ENCODE data around the gene SPTBN1.

The SPTBN1 gene

DNA sequence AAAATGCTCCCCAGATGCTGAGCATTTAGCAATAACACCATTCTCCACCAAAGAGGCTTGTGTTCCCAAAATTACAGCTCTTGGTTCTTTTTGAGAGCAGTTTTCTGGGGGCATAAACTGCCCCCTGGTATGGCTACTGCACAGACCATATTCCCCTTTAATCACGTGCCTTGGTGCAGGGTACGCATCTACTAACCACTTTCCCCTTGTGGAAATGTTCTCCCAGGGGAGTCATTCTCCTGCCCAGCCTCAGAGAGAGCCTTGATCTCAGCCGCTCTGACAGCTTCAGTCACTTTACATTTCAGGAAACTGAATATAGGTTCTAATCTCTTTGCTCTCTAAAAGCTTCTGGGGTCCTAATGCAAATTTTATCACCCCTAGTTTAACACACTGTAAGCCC lies 222.6 kb downstream of the SPTBN1 start:
- H3K4me3 ChIP-seq (ENCODE audit: low read depth, low read length) = no peak overlapping the region
- in situ Hi-C loops (cut with HindIII; ENCODE audit: low sequenced_read_pairs) = no loop called here
- no peak for DNase-seq (ENCODE audit: low read depth, low spot score)
- TF ChIP-seq, protein P1, sequence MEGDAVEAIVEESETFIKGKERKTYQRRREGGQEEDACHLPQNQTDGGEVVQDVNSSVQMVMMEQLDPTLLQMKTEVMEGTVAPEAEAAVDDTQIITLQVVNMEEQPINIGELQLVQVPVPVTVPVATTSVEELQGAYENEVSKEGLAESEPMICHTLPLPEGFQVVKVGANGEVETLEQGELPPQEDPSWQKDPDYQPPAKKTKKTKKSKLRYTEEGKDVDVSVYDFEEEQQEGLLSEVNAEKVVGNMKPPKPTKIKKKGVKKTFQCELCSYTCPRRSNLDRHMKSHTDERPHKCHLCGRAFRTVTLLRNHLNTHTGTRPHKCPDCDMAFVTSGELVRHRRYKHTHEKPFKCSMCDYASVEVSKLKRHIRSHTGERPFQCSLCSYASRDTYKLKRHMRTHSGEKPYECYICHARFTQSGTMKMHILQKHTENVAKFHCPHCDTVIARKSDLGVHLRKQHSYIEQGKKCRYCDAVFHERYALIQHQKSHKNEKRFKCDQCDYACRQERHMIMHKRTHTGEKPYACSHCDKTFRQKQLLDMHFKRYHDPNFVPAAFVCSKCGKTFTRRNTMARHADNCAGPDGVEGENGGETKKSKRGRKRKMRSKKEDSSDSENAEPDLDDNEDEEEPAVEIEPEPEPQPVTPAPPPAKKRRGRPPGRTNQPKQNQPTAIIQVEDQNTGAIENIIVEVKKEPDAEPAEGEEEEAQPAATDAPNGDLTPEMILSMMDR (IDR thresholded peaks at IDR 0.05; ENCODE audit: low read depth, low read length) = no peak

DNA sequence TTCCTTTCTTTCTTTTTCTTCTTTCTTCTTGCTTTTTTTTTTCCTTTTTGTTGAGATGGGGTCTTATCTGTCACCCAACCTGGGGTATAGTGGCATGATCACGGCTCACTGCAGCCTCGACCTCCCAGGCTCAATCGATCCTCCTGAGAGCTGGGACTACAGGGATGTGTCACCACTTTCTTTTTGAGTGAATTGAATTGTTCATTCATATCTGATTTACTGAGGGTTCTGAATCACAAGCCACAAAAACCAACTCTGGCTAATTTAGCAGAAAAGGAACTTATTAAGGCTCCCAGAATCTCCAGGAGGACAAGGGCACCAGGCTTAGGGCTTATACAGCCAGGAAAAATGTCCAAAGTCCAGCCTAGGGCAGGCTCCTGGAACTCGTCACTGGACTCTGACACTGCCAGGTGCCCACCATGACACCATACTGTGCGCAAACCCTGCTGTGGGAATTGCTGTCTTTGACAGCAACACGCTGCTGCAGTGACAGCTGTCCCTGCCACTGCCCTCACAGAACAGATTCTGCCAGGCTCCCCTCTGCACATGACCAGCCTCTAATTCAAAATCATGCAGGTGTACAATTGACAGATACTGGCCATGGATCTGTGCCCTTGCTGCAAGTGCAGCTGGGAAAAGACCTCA lies 224.4 kb downstream of the SPTBN1 start:
- peak; percentile 60 for DNase-seq (ENCODE audit: low read depth, low spot score)
- in situ Hi-C loops (cut with HindIII; ENCODE audit: low sequenced_read_pairs) = no loop called here
- H3K4me3 ChIP-seq (ENCODE audit: low read depth, low read length) = no peak overlapping the region
- TF ChIP-seq, protein P1 (IDR thresholded peaks at IDR 0.05; ENCODE audit: low read depth, low read length) = no peak

DNA sequence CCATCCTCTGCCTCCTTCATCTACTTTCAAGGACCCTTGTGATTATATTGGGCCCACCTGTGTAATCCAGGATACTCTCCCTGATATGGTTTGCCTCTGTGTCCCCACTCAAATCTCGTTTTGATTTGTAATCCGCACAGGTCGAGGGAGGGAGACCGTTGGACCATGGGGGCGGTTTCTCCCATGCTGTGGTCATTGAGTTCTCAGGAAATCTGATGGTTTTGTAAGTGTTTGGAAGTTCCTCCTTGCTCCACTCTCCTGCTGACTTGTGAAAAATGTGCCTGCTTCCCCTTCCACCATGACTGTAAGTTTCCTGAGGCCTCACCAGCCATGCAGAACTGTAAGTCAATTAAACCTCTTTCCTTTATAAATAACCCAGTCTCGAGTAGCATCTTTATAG lies 225.3 kb downstream of the SPTBN1 start:
- no peak for DNase-seq (ENCODE audit: low read depth, low spot score)
- no peak overlapping the region for H3K4me3 ChIP-seq (ENCODE audit: low read depth, low read length)
- TF ChIP-seq, protein P1 (IDR thresholded peaks at IDR 0.05; ENCODE audit: low read depth, low read length) = no peak
- in situ Hi-C loops (cut with HindIII; ENCODE audit: low sequenced_read_pairs) = no loop called here

DNA sequence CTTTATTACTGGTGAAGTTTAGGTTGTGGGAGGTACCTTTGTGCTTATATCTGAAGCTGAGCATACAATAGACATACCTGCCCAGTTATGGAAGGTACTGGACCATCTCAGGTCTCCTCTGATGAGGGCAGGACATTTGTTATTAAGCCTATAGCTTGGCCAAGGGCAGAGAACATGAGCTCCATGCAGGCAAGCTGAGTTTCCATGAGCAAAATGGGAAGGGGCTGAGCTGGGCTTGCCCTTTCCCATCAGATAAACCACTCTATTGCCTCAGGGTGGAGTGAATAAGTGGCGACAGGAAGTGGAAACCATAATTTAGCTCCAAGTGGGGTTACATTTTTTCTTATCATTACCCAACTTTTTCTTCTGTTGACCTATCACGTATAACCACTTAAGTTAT lies 227.5 kb downstream of the SPTBN1 start:
- TF ChIP-seq, protein P1 (IDR thresholded peaks at IDR 0.05; ENCODE audit: low read depth, low read length) = no peak
- in situ Hi-C loops (cut with HindIII; ENCODE audit: low sequenced_read_pairs) = no loop called here
- no peak for DNase-seq (ENCODE audit: low read depth, low spot score)
- H3K4me3 ChIP-seq (ENCODE audit: low read depth, low read length) = no peak overlapping the region

DNA sequence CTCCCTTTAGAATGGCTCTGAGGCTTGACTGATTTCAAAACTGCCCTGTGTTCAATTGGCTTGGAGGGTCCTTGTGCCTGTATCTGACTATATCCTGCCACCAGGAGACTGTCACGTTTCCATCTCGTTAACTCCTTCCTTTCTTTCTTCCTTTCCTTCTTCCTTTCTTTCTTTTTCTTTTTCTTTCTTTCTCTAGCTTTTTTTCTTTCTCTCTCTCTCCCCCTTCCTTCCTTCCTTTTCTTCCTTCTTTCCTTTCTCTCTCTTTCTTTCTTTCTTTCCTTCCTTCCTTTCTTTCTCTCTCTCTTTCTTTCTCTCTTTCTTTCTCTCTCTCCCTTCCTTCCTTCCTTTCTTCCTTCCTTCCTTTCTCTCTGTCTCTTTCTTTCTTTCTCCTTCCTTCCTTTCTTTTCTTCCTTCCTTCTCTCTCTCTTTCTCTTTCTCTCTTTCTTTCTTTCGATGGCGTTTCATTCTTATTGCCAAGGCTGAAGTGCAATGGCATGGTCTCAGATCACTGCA lies 229.2 kb downstream of the SPTBN1 start:
- DNase-seq (ENCODE audit: low read depth, low spot score) = no peak
- in situ Hi-C loops (cut with HindIII; ENCODE audit: low sequenced_read_pairs) = no loop called here
- no peak overlapping the region for H3K4me3 ChIP-seq (ENCODE audit: low read depth, low read length)
- TF ChIP-seq, protein P1 (IDR thresholded peaks at IDR 0.05; ENCODE audit: low read depth, low read length) = no peak

DNA sequence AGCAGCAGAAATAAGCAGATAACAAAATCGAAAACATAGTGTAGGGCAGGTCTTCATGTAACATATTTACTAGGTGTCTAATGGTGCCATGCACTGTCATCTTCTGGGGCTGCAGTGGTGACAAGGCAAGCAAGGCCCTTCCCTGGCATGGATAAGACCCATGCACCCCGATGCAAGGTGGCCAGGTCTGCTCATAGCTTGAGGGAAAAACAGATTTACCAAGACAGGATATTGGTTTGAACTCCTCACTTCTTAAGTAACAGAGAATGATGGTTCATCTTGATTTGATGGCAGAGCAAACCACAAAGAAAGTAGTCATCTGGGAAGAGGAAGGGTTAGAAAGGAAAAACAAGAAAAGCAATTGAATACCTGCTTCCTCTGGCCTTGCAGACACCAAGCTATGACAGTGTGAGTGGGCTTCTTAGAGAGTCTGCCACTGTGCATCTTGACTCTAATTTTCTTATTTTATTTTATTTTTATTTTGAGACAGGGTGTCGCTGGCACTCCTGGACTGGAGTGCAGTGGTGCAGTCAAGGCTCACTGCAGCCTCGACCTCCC lies 231.5 kb downstream of the SPTBN1 start:
- no peak for DNase-seq (ENCODE audit: low read depth, low spot score)
- TF ChIP-seq, protein P1 (IDR thresholded peaks at IDR 0.05; ENCODE audit: low read depth, low read length) = no peak

More for the DNA sequence above, 231.5 kb downstream of the SPTBN1 start:
- in situ Hi-C loops (cut with HindIII; ENCODE audit: low sequenced_read_pairs) = no loop called here
- H3K4me3 ChIP-seq (ENCODE audit: low read depth, low read length) = no peak overlapping the region

Data from astrocyte of the spinal cord (primary cell).